Measurements from ENCODE around the gene SLC11A2. TPM values are rescaled to one million over a fixed set of nuclear protein-coding genes. Genes with fewer than 3 reads are reported as not detected.

The SLC11A2 gene
- polyA plus RNA-seq, 1 donor (not counting 4 experiments of a cell fraction or from before 2014, with no cell fraction given) = 38.9 TPM

- Histone ChIP-seq H3K4me1 (ENCODE audit: control insufficient read depth, extremely low read depth, insufficient read depth, low read length) (no peaks in the 10 kb centered on the region), H3K79me2 (ENCODE audit: control insufficient read depth, insufficient read depth, low read length) (no peaks in the 10 kb centered on the region), H3K27me3 (ENCODE audit: control insufficient read depth, extremely low read depth, insufficient read depth, low read length) (no peaks in the 10 kb centered on the region), H3K9me1 (ENCODE audit: control insufficient read depth, extremely low read depth, insufficient read depth, low read length) (no peaks in the 10 kb centered on the region), H3K36me3 (ENCODE audit: control insufficient read depth in 2 of 2, extremely low read depth in 1 of 2, insufficient read depth in 2 of 2, low read length in 2 of 2) (peaks cover 18 to 21% of the 10 kb centered on the region in 2 experiments), H3K9ac (ENCODE audit: control insufficient read depth, extremely low read depth, insufficient read depth, low read length) (no peak overlapping the region), H4K20me1 (ENCODE audit: control insufficient read depth, extremely low read depth, insufficient read depth, low read length) (no peaks in the 10 kb centered on the region), H3K27ac (ENCODE audit: control insufficient read depth, insufficient read depth, low read length) (no peak overlapping the region), H3K9me3 (ENCODE audit: control insufficient read depth, low read depth, low read length) (no peaks in the 10 kb centered on the region), H3K4me2 (ENCODE audit: control insufficient read depth, extremely low read depth, insufficient read depth, low read depth, low read length) (no peak overlapping the region), H3K4me3 (ENCODE audit: control insufficient read depth in 2 of 3, extremely low read depth in 1 of 3, insufficient read depth in 2 of 3, low read depth in 1 of 3, low read length in 3 of 3) (no peak overlapping the region), H2AFZ (ENCODE audit: control insufficient read depth, low read length) (no peak overlapping the region)
- TF ChIP-seq EZH2 (IDR thresholded peaks at IDR 0.05; ENCODE audit: low read length) = no peak
- TF ChIP-seq CTCF (optimal IDR thresholded peaks at IDR 0.05 in 1 of 3, IDR thresholded peaks at IDR 0.05 in 1 of 3, conservative IDR thresholded peaks at IDR 0.05 in 1 of 3; ENCODE audit: extremely low read depth in 1 of 3, insufficient read depth in 2 of 3, low read length in 3 of 3) = no peak
- no peak for FAIRE-seq
- DNase-seq (ENCODE audit: low read depth, low spot score) = no peak
- dilution Hi-C loops (cut with MboI; ENCODE audit: extremely low pct_ligation_motif_present, low sequenced_read_pairs) = no loop called here
Observed at GRCh38 chr12:50988871-50989270, 37.3 kb downstream of the SLC11A2 start.

GRCh38 chr12:50988051-50988450 is 38.1 kb downstream of the SLC11A2 start:
- DNase-seq (ENCODE audit: low read depth, low spot score) (no peak), FAIRE-seq (no peak)
- no peaks in the 10 kb centered on the region for H4K20me1 ChIP-seq (ENCODE audit: control insufficient read depth, extremely low read depth, insufficient read depth, low read length)
- H3K9me3 ChIP-seq (ENCODE audit: control insufficient read depth, low read depth, low read length) = no peaks in the 10 kb centered on the region
- no peak overlapping the region for H3K4me3 ChIP-seq (ENCODE audit: control insufficient read depth in 2 of 3, extremely low read depth in 1 of 3, insufficient read depth in 2 of 3, low read depth in 1 of 3, low read length in 3 of 3)
- no peak overlapping the region for H3K4me2 ChIP-seq (ENCODE audit: control insufficient read depth, extremely low read depth, insufficient read depth, low read depth, low read length)
- H2AFZ ChIP-seq (ENCODE audit: control insufficient read depth, low read length) = no peak overlapping the region
- H3K9ac ChIP-seq (ENCODE audit: control insufficient read depth, extremely low read depth, insufficient read depth, low read length) = no peak overlapping the region
- H3K27ac ChIP-seq (ENCODE audit: control insufficient read depth, insufficient read depth, low read length) = no peak overlapping the region
- H3K4me1 ChIP-seq (ENCODE audit: control insufficient read depth, extremely low read depth, insufficient read depth, low read length) = no peaks in the 10 kb centered on the region
- H3K36me3 ChIP-seq (ENCODE audit: control insufficient read depth in 2 of 2, extremely low read depth in 1 of 2, insufficient read depth in 2 of 2, low read length in 2 of 2) = peaks cover 18 to 21% of the 10 kb centered on the region in 2 experiments
- dilution Hi-C loops (cut with MboI; ENCODE audit: extremely low pct_ligation_motif_present, low sequenced_read_pairs) = no loop called here
- TF ChIP-seq CTCF (optimal IDR thresholded peaks at IDR 0.05 in 1 of 3, IDR thresholded peaks at IDR 0.05 in 1 of 3, conservative IDR thresholded peaks at IDR 0.05 in 1 of 3; ENCODE audit: extremely low read depth in 1 of 3, insufficient read depth in 2 of 3, low read length in 3 of 3) = no peak
- no peak for TF ChIP-seq EZH2 (IDR thresholded peaks at IDR 0.05; ENCODE audit: low read length)
- H3K79me2 ChIP-seq (ENCODE audit: control insufficient read depth, insufficient read depth, low read length) = no peaks in the 10 kb centered on the region
- no peaks in the 10 kb centered on the region for H3K9me1 ChIP-seq (ENCODE audit: control insufficient read depth, extremely low read depth, insufficient read depth, low read length)
- no peaks in the 10 kb centered on the region for H3K27me3 ChIP-seq (ENCODE audit: control insufficient read depth, extremely low read depth, insufficient read depth, low read length)
